ENCODE data around the gene CFAP65.
A peak's percentile ranks its signal among the peaks of the same experiment; 100 is the strongest.

CFAP65 gene

DNA sequence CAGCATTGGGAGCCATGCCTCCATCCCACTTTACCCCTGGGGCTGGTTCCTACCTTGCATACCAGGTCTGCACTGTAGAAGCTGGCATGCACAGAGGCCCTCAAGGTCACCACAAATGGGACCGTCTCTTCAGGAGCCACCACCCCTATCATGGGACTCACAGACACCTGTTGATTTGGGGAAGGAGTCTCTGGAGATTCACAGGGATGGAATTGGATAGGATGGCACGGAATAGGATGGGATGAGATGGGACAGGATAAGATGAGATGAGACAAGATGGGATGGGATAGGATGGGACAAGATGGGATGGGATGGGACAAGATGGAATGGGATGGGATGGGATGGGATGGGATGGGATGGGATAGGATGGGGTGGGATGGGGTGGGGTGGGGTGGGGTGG lies 32.0 kb downstream of the CFAP65 start:
- no peak for DNase-seq (ENCODE audit: low spot score)

DNA sequence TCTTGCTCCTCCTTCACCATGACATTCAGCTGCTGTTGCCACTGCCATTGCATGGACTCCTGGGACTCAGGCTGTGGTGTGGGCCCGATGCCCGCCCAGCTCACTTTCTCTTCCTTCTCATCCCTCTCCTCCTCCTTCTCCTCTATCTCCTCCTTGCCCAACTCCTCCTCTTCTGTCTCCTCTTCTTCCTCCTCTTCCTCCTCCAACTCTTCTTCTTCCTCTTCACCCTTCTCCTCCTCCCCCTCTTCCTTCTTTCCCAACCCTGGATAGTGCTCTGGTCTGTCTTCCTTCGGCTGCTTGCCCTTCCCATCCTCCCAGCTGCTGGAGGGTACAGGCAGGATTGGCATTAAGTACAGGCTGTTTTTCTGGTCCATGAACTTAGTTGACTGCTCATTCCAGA lies 37.3 kb downstream of the CFAP65 start:
- no peak for DNase-seq (ENCODE audit: low spot score)

DNA sequence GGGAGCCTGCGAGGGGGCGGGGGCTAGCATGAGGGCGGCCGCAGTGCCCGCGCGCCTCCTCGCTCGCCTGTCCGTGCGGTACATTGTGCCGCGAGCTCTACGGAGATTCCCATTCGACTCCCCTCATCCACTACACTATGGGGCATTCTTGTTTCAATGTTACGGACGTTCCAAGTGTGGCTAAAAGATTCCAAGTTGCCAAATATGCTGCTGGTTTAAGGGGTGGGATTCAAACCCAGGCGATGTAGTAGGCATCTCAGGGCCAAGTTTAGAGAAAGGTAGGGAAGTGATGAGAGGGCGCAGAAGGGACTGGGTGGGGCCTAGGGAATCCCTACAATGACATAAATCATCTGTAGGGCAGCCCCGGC lies 38.1 kb downstream of the CFAP65 start:
- DNase-seq (ENCODE audit: low spot score) = no peak

DNA sequence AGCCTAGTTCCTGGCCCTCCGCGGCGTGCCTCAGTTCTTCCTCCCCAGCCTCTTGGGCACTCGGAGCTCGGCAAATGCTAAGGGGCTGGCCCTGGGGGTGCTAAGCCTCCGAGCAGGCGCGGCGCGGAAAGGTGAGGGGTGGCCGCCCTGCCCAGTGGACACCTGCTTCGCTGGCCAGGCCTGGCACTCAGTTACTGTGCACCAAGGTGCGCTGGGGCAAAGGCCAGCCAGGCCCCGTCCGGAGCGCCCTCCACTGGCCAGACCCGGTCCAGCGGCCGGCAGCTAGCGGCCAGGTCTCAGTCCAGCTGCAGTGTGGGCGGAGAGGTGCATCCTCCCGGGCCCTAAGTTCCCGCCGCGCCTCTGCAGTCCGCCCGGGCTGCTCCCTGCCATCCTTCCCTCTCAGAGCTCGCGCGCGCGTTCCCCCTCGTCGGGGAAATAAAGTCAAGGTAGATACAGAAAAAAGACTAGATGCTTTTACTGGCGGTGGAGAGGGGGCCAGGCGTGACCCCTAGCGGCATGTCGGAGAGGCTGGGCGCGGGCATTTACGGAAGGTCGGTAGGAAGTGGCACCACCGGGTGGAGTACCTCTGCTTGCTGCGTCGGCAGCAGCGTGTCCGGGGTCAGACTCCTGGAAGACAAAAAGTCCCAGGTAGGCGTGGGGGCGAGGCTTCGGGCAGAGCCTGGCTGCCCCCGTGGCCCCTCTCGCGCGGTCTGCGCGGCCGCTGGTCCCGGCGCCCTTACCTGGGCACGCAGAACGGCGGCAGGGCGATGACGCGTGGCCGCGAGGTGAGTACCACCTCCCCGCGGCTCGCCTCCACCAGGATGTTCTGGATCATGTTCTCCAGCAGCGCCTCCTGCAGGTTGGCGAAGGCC lies 38.7 kb downstream of the CFAP65 start:
- DNase-seq (ENCODE audit: low spot score) = no peak

DNA sequence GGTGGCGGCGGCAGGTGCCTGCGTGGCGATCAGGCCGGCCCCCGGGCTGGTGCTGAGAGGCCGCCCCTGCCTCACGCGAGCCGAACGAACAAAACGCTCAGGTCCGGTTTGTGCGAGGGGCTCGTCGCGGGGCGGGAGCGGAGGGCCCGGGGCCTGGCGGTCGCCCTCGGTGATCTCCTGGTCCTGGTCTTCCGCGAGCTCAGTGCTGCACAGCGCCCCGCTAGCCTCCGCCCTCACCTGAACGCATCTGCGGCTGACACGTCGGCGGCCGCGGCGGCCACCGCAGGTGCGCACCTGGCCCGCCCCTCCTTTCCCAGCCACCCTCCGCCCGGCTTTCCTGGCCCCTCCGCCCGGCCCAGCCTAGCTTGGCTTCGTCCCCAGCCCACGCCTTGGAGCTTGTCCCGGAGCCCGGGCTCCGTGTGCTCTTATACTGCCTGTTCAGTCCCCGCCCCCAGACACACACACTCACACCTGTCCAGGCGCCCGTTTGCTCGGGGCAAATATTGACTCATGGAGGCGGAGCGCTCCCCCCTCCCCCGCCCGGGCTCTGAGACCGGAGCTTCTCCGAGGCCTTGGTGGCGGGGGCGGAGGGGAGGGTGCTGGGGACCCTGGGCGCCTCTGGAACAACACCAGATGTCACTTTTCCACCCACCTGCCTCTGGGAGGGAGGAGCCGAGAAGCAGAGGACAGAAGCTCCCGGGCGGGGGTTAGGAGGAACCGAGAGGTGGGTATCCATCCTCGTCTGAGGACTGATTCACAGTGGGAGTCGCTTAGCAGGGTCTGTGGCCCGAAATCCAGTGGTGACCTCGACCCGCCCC lies 39.5 kb downstream of the CFAP65 start:
- DNase-seq (ENCODE audit: low spot score) = no peak

DNA sequence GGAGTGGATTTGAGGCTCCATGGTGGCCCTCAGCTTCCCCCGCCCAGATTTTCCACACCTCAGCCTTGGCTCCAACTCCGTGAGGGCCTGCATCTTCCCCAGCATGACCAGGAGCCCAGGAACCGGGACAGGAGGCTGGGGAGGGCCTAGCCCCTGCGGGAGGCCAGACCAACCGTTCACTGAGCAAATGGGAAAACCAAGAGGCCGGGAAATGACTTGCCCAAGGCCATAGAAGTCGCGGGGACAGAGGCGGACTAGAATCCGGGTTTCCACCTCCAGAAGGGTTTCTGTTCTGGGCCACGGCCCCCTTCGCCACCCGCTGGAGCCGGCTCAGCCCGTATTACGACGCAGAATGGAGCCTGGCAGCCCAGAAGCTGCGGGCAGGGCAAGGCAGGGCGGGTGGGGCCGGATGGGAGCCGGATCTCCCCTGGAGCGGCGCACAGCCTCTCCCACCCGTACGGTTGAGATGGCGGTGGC lies 40.2 kb downstream of the CFAP65 start:
- DNase-seq (ENCODE audit: low spot score) = no peak

DNA sequence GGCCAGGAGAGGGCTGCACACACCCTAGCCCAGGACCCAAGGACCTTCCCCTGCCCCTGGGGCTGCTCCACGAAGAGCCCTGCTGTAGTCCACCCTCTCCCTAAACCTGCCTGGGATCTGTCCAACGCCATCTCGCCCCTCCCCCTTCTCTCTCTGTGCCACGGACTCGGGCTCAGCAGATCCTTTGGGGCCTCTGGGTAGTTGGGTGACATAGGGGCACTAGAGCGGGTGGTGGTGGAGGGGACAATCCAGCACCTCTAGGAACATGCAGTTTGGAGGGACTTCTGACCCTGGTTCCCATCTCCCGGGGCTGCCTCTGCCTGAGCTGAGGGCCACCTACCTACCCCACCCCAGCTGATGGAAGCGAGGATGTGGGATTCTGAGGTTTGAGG lies 40.8 kb downstream of the CFAP65 start:
- DNase-seq (ENCODE audit: low spot score) = no peak

DNA sequence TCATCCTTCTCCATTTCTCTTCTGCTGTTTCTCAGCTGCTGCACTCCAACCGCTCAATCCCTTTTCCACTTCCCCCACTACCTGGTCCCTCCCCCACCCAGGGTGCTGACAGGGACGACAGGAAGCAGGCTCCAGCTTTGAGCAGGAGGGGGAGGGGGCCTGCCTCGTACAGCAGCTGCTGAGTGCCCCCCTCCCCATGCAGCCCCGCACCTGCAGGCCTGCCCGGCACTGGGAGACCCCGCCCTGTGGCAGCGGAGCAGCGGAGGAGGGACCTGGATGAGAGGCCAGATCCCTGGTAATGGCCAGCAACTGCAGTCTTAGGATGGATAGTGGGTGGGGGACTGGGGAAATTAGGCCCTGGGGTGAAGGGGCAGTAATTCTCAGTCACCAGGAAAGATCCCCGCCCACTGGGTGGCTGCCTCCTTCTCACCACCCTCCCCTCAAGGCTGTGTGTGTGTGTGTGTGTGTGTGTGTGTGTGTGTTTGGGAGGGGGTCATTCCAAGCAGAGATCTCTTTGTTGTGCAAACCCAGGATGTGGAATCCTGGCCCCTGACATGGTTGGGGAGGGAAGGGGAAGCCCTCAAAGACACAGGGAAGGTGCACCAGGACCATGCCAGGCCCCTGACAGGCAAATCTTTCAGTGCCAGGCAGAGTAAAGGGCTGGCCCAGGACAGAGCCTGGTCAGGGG lies 41.3 kb downstream of the CFAP65 start:
- DNase-seq (ENCODE audit: low spot score) = no peak

DNA sequence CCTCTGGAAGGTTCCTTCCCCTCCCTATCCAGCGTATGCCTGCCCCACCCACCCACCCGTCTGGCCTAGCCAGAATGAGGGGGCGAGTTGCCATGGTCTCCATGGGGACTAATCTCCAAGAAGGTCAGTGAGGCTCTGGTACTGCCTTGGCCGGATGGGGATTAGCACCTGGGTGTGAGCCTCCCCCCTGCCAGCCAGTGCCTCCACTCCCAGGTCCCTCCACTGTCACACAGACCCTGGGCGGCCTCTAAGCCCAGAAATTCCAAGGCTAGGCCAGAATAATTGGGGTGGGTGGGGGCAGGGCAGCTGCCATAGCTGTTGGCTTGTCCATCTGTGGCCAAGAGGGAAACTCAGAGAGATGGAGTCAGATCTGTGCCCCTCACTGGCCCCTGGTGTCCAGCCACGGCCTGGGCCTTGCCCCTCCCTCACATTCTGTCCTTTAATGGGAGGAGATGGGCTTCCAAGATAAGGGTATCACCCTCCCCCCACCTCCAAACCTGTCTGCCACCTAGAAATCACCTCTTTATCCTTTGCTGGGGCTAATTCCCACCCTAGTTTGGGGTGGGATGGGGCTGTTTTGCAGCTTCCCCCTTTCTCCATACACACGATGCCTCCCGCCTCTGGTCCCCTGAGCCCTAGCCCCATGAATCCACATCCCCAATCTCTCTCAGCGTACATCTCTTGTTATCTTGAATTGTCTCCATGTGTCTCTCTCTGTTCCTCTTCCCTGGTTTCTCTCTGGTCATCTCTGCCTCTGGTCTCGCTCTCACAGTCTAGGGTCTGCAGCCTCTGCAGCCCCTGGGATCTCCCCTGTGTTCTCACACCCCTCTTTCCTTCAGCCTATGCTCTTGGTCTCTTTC lies 42.1 kb downstream of the CFAP65 start:
- no peak for DNase-seq (ENCODE audit: low spot score)

DNA sequence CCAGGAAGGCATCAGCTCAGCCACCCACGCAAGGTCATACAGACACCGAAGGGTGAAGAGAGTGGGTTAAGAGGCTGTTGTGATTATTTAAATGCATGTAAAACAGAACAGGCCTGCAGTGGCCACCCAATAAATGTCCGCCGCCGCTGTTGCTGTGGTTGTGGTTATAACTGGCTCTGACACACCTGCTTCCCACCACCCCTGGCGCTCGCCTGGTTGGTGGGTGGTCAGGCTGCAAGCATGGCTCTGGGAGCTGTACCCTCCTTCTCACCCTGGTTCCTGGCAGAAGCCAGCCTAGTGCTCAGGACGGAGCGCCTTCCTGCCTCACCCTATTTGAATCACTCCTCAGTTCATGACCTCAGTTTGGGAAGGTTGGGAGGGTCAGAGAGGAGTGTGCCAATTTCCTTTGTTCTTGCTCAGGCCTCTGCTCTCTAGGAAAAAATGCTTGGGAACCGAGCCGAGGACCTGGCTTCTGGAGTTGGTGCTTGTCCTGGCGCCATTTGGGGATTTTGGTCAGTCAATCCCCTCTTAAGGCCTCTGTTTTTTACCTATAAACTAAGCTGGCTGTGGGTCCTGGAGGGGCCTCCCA lies 42.8 kb downstream of the CFAP65 start:
- DNase-seq (ENCODE audit: low spot score) = no peak

DNA sequence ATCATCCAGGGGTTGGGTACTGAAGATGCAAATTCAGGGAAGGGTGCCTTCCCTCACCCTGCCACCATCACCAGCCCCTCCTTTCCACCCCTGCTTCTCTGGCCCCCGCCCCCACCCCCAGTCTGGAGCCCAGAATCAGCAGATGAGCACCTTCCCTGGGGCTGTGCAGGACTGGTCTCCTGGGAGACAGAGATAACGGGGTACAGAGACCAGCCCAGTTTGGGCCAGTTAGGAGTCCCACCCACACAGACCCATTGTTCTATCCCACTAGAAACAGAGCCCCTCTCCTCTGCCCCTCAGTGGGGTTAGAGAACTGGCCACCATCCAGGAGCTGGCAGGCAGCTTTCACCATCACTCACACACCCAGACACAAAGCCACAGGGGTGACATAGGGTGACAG lies 43.6 kb downstream of the CFAP65 start:
- no peak for DNase-seq (ENCODE audit: low spot score)

DNA sequence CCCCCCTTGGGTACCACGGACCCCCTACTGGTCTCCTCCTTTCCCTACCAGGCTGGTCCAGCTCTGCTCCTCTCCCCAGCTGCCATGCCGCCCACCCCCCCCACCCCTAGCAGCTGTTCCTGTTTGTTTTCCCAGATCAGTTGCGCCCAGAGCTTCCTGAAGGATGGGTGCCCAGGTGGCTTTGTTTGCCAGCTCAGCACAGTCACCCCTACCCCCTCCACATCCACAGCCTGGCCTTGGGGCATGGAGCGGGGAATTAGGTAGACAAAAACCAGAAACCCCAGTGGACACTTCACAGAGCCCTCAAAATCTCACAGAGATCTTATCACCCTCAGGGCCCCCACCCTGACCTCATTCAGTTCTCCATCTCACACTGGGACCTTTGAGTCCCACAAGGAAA lies 44.4 kb downstream of the CFAP65 start:
- DNase-seq (ENCODE audit: low spot score) = no peak

DNA sequence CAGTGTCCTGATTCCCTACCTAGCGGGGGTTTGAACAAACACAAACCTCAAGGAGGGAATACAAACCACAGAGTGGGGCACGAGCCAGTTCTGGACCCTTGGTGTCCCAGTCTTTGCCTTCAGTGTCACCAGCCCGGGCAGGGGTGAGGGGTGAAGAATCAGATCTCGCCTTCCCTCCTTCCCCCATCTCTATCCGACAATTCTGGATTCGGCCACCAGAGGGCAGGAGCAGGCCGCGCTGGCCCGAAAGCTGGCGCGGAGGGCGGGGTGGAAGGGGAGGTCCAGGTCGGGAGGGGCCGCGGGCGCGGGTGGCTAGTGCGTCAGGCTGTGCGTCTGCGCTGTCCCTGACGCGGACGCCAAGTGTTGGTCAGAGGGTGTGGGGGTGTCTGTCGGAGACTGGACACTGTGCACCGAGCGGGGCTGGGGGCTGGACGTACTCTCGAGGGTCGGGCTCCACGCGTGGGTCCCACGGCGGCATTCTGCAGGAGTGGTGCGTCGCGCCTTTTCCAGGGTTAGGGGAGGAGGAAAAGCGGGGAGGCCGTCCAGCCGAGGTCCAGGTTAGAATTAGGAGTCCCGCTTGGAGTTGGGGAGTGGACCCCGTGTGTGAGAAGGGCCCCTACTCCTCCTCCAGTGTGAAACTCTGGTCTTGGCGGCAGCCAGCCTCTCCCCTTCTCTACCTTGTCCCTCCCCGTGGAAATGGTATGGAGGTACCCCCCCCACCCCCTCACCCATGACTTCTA lies 45.2 kb downstream of the CFAP65 start:
- peak; percentile 72 for DNase-seq (ENCODE audit: low spot score)

DNA sequence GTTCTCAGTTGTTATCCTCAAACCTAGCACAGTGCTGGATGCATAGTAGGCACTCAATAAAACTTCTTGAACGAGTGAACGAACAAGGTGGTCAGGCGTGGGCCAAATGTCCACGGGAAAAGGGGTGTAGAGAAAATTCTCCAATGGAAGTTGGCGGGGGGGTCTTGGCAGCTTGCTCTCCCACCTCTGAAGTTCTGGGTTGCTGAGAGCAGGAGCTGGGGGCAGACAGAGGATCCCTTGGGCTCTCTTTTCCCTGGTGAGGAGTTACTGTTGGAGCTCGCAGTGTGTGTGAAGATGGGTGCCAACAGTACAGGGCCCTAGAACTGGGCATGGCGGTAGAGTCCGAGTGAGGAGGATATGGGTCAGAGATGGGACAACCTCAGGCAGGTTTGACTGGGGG lies 45.8 kb downstream of the CFAP65 start:
- no peak for DNase-seq (ENCODE audit: low spot score)

DNA sequence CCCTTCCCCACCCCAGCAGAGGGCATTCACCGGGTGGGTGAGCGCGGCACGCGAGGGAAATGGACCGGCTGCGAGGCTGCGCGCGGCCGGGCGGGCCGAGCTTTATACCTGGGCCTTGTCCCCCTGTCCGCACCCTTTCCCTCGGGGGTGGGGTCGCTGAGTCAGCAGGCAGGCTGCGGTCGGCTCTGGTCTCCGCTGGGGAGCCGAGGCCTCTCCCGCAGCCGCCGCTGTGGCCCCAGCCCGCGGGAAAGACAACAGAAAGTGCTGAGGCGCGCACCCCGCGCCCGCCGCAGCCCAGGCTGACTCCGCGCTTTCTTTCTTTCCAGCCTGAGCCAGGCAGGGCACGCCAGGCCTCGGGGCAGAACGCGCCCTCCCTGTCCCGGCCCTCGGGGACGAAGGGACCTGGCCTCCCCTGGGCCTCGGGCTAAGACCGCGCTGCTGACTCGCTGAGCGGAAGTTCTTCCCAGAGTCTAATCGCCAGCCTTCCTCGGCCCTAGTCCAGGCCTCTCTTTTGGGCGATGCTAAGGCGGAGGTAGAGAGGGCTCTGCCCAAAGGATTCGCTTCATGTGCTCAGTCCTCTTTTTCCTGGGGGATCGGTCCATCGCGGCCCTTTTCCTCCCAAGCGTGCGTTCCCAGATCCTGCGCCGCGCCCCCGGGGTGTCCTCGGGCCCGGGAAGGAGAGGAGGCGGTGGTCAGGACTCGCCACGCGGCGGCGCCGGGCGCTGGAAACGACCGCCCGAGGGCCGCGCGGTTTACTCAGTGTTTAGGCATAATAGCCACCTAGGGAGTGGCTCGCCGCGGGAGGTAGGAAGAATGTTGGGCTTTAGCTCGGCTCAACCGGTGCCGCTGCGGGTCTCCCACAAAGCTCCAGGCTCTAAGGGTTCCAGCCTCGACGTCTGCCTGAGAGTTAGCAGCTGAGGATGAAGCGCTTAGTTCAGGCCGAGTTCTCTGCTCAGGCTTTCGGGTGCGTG lies 47.7 kb downstream of the CFAP65 start, which contains the start of gene CRYBA2:
Gene CRYBA2 (minus strand): TSS at position 78 of the 971 bp plus-strand sequence. CDS start 246 bp downstream, outside the sequence.
- no peak for DNase-seq (ENCODE audit: low spot score)

DNA sequence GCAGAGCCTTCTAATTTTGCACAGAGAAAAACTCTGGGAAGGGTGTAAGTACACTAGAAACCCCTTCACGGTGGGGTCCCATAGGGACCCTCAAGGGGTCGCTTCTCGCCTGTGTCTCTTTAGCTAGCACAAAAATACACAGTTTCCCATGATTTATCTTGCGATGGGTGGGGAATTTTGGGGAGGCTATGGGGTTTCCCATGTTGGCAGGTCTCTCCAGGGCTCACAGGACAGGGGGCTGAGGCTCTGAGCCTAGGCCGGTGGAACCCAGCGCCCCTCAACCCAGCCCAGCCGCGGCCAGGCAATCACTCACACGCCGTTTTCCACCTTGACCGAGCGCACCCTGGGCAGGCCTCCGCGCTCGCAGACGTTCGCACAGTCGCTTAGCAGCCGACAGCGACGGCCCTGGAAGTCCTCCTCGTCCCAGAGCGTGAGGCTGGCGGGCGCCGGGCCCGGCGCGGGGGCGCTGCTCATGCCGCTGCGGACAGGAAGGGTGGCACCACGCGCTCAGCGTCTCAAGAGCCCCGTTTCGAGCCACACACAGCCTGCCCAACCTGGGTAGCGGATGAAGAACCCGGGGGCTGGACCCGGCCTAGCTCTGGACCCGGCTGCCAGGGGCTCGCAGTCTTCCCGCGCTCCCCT lies 48.5 kb downstream of the CFAP65 start:
- DNase-seq (ENCODE audit: low spot score) = no peak

DNA sequence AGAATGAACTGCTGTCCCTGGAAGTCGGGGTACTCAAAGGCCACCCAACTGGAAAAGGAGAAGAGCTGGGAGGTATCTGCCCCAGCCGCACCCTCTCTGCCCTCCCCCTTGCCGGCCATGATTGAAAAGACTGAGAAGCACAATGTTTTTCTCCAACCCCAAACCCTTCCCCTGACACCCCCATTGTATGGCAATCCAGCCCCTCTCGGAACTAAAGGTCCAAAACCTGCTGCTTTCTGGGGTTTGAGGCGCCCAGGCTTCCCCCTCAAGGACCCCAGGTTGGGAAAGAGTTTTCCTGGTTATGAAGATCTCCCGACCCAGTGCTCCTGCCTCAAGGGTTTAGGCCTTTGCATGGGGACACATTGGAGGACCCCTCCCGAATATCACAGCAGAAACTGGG lies 49.1 kb downstream of the CFAP65 start:
- DNase-seq (ENCODE audit: low spot score) = no peak

DNA sequence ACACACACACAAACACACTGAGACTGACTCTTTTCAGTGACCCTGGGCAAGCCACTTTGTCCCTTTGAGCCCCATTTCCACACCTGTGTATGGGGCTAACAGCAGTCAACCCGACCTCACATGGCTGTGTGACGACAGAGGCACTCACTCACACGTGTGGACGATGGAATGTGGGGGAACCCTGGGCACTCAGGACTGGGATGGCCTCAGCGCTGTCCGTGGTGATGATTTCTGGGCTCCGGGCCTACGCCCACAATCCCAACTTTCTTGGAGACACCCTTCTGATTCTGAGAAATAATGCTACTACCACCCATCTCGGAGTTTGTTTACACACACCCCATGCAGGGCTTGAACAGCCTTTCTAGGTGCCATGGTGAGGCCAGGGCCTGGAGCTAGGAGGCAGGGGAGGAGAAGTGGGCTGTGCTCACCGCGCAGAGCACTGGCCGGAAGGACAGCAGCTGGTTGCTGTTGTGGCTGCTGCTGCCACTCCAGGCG lies 49.6 kb downstream of the CFAP65 start:
- no peak for DNase-seq (ENCODE audit: low spot score)

DNA sequence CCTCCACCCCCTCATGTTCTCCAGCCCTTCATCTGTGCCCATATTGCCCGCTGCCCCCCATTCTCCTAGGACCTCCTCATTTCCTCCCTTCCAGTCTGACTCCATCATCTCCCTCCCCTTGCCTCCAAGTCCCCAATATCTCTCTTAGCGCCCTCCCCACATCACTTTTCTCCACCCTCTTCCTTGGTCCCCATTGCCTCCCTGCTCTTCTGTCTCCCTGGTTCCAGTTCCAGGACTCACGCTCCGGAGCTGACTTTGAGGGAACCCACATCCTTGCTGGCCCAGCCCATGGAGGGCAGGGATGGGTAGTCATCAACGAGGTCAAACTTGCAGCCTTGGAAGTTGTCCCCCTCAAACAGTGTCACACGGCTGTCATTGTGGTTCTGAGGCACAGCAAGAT lies 50.7 kb downstream of the CFAP65 start:
- DNase-seq (ENCODE audit: low spot score) = no peak
